Lower leg skin (tissue), 4 donors: ENCODE data around the gene MYL9. TPM values are rescaled to one million over a fixed set of nuclear protein-coding genes. Genes with fewer than 3 reads are reported as not detected.

Source experiments
- DNase-seq, 2 donors: peaks; one replicate each; pipeline ENCODE4 v3.0.0-alpha.2; 2019; ENCODE audit warnings: low spot score in 2 of 2
- H3K4me3 ChIP-seq: fragments of 200-600 bp; sonication (generic); 2 replicates; pipeline ENCODE4 v1.5.1; 2017; ENCODE audit warnings: mild to moderate bottlenecking, low read depth; ENCODE audit not compliant: poor library complexity, severe bottlenecking
- CTCF ChIP-seq, 3 donors: fragments of 450-650 bp; IDR thresholded peaks; one replicate each; pipeline ENCODE4 v1.5.1; 2016; ENCODE audit warnings: antibody characterized with exemption in 3 of 3, mild to moderate bottlenecking in 3 of 3, moderate library complexity in 2 of 3
- POLR2A ChIP-seq, 2 donors: fragments of 450-650 bp; IDR thresholded peaks; one replicate each; pipeline ENCODE4 v1.6.1; 2016 to 2017; ENCODE audit warnings: antibody characterized with exemption in 2 of 2, mild to moderate bottlenecking in 1 of 2, moderate library complexity in 1 of 2
- WGBS, 2 donors: methylation state at CpG; one replicate each; pipeline ENCODE4 v1.1.5; 2018; 5-methylcytosine and 5-hydroxymethylcytosine counted together
- intact Hi-C: fragments of 100-400 bp; cut with DNase I; formaldehyde crosslinking; loops from one replicate; pipeline ENCODE4 v1.15.0; 2023; ENCODE audit warnings: low total_unique reads
- total RNA-seq, 4 donors: library from RNA; depleted of rRNA; stranded (reverse); fragments of >200 nt; gene quantifications; one replicate each; pipeline ENCODE4 v1.1.0, GENCODE V29; 2016

The MYL9 gene
- total RNA-seq, 4 donors from 2014 or later, result 14.9 to 69.9 (median 36.3) TPM

DNA sequence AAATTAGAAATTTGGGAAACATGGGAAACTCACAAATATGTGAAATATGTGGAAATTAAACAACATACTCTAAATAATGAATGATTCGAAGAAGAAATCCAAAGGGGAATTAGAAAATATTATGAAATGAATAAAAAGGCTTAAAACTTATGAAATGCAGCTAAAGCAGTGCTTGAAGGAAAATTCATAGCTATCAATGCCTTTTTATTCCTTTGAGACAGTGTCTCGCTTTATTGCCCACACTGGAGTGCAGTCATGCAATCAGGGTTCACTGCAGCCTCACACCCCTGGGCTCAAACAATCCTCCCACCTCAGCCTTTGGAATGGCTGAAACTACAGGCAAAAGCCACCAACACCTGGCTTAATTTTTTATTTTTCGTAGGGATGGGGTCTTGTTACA is 24.2 kb downstream of the MYL9 start:
- intact Hi-C loops, result no loop called here
- no peak overlapping the region for H3K4me3 ChIP-seq
- 92% methylated on average over 3 of the region's 3 CpGs for WGBS, 2 donors
- TF ChIP-seq POLR2A (IDR thresholded peaks at IDR 0.05) (no peak), CTCF (IDR thresholded peaks at IDR 0.05) (no peak)
- no peak for DNase-seq

DNA sequence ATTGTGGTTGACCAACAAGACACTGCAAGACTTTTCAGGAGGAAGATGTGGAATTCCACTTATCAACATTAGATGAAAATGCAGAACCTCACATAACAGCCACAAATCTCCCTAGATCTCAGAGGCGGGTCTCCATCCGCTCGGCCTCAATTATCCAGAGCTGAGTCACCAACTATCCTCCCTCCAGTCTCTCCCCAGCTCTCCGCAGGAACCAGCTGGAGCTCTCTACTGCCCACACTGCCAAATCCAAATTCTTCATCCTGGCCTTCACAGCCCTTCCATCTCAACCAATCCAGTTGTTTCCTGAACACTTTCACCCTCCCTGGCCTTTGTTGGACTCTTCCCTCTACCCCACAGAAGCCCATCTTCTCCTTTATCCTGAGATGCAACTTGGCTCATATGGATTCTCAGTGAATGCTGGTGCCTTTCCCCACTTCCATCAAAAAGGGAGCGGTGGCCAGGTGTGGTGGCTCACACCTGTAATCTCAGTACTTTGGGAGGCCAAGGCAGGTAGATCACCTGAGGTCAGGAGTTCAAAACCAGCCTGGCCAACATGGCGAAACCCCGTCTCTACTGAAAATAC is 28.6 kb downstream of the MYL9 start:
- intact Hi-C loops, result no loop called here
- no peak overlapping the region for H3K4me3 ChIP-seq
- 48 to 55% methylated on average over 7 of the region's 7 CpGs for WGBS, 2 donors
- no peak for DNase-seq
- TF ChIP-seq POLR2A (IDR thresholded peaks at IDR 0.05) (no peak), CTCF (IDR thresholded peaks at IDR 0.05) (no peak)

- TF ChIP-seq CTCF (IDR thresholded peaks at IDR 0.05) (no peak), POLR2A (IDR thresholded peaks at IDR 0.05) (no peak)
- WGBS, 2 donors, result 69 to 77% methylated on average over 17 of the region's 17 CpGs
- DNase-seq, result no peak
- no peak overlapping the region for H3K4me3 ChIP-seq
- intact Hi-C loops, result no loop called here
These were observed 30.5 kb downstream of the MYL9 start for GRCh38 chr20:36571564-36572504.

DNA sequence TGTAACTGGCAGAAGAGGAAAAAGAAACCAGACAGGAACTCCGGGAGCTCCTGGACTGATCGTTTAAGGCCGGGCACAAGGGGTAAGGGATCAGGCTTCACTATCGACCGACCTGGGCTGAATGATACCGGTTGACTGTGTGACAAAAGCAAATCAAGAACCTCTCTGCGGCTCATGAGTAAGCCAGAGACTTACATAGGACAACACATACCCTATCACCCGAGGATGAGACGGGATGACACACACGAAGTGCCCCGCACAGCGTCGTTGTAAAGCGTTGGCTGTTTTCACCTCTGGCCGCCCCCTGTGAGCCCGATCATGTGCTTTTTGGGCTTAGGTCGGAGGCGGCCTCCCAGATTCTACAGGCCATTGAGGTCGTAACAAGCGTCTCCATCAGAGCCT is 31.4 kb downstream of the MYL9 start:
- WGBS, 2 donors, result 14 to 23% methylated on average over 20 of the region's 20 CpGs
- no peak overlapping the region for H3K4me3 ChIP-seq
- no peak for TF ChIP-seq POLR2A (IDR thresholded peaks at IDR 0.05)
- TF ChIP-seq CTCF (IDR thresholded peaks at IDR 0.05), result no peak
- intact Hi-C loops, result no loop called here
- peak in 1 of 2 donors; percentile 87 for DNase-seq

GRCh38 chr20:36573103-36573797 is 31.9 kb downstream of the MYL9 start, which contains the start of gene TGIF2:
Gene TGIF2, plus strand, starts transcription at chr20:36573597. Its CDS starts 5,178 bp downstream, at chr20:36578775.
- 7 to 10% methylated on average over 12 to 63 of the region's 80 CpGs for WGBS, 2 donors
- TF ChIP-seq POLR2A (IDR thresholded peaks at IDR 0.05) (no peak), CTCF (IDR thresholded peaks at IDR 0.05) (no peak)
- H3K4me3 ChIP-seq, result peak within 1 kb of the TSS; percentile 68
- intact Hi-C loops, result no loop called here
- peak; percentile 55 to 95 for DNase-seq
